ENCODE measurements around the gene FBXO38.

Gene FBXO38

DNA sequence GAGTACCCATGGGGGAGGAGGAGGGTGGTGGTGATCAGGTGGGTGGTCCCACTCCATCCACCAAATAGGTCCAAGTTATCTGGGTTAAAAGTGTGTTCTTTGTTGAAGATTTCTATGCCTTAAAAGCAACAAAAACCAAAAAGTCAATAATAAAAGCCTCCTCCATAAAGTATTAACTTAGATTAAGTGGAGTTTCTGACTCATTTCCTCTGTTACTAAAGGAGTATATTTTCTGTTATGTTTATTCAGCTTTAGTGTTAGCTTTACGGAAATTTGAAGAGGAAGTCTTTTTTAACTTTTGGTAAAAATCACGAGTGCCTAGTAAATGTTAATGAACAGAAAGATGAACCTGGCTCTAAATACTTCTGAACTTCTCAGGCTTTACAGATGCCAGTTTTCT lies 17.8 kb downstream of the FBXO38 start:
- no peak overlapping the region for H3K4me3 ChIP-seq (replicated peaks; ENCODE audit: low read depth, low read length)
- DNase-seq (ENCODE audit: extremely low read depth, low read depth), result no peak
- TF ChIP-seq, protein P1, sequence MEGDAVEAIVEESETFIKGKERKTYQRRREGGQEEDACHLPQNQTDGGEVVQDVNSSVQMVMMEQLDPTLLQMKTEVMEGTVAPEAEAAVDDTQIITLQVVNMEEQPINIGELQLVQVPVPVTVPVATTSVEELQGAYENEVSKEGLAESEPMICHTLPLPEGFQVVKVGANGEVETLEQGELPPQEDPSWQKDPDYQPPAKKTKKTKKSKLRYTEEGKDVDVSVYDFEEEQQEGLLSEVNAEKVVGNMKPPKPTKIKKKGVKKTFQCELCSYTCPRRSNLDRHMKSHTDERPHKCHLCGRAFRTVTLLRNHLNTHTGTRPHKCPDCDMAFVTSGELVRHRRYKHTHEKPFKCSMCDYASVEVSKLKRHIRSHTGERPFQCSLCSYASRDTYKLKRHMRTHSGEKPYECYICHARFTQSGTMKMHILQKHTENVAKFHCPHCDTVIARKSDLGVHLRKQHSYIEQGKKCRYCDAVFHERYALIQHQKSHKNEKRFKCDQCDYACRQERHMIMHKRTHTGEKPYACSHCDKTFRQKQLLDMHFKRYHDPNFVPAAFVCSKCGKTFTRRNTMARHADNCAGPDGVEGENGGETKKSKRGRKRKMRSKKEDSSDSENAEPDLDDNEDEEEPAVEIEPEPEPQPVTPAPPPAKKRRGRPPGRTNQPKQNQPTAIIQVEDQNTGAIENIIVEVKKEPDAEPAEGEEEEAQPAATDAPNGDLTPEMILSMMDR (IDR thresholded peaks at IDR 0.05; ENCODE audit: low read depth, low read length, missing control alignments), result no peak

DNA sequence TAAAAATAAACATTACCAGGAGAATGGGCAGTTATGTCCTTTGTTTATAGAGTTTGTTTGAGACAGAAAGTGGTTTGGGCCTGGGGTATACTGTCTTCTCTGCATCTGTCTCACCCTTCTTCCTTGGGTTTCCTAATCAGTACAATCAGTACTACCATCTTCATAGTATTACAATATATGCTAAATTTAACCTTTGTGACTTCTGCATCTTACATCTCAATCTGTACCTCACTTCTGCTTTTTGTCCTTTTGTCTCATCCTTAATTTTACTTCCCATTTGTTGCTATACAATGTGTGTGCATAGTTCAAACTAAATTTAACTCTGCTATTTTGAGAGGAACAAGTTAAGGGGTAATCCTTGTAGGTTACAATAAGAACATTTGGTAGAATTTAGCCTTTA lies 19.6 kb downstream of the FBXO38 start:
- H3K4me3 ChIP-seq (replicated peaks; ENCODE audit: low read depth, low read length), result no peak overlapping the region
- TF ChIP-seq, protein P1 (IDR thresholded peaks at IDR 0.05; ENCODE audit: low read depth, low read length, missing control alignments), result no peak
- DNase-seq (ENCODE audit: extremely low read depth, low read depth), result no peak

DNA sequence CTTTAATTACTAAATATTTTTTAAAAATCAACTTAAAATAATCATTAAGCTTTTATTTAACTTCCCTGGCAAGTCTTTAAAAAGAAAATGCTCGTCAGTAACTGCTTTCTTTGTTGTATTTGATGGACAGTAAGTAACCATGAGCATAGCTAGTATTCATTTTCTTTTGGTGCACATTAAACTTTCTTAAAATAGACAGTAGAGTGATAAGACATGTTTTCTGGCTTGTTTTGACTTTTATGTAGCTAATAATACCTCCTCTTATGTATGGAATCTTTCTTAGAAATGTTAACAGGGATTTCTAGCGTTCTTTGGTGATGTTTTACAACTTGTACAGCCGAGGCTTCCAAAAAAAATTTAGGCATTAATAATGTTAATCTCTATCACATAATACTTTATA lies 22.6 kb downstream of the FBXO38 start:
- TF ChIP-seq, protein P1 (IDR thresholded peaks at IDR 0.05; ENCODE audit: low read depth, low read length, missing control alignments), result no peak
- no peak for DNase-seq (ENCODE audit: extremely low read depth, low read depth)
- H3K4me3 ChIP-seq (replicated peaks; ENCODE audit: low read depth, low read length), result no peak overlapping the region

DNA sequence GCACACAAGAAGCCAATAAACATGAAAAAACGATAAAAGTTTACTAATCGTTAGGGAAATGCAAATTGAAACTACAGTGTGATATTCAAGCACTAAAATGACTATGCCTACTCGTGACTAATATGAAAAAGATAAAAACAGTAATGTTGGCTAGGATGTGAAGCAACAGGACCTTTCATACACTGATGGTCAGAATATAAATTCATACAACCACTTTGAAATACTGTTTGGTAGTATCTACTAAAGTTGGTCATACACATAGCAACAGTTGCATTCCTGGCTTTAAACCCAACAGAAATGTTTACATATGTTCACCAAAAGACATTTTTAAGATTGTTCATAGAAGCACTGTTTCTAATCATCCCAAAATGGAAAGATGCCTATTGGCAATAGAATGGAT lies 24.3 kb downstream of the FBXO38 start:
- H3K4me3 ChIP-seq (replicated peaks; ENCODE audit: low read depth, low read length), result no peak overlapping the region
- TF ChIP-seq, protein P1 (IDR thresholded peaks at IDR 0.05; ENCODE audit: low read depth, low read length, missing control alignments), result no peak
- no peak for DNase-seq (ENCODE audit: extremely low read depth, low read depth)

DNA sequence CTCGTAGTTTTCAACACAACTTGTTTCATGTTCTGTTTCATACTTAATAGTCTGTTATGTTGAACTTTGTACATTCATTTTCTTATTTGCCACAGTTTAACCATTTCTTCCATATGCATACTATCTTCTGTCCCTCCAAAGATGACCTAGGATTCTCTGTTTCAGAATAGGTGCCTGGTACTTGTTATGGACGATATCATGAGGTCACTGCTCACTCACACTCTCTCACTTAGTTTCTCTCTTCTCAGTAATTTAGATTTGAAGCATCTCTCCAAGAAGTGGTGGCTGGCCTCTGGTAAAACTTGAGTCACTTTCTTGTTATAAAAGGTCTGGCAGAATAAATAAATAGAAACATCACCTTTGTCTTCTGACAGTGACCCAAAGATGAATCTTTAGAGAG lies 28.4 kb downstream of the FBXO38 start:
- no peak for DNase-seq (ENCODE audit: extremely low read depth, low read depth)
- TF ChIP-seq, protein P1 (IDR thresholded peaks at IDR 0.05; ENCODE audit: low read depth, low read length, missing control alignments), result no peak

DNA sequence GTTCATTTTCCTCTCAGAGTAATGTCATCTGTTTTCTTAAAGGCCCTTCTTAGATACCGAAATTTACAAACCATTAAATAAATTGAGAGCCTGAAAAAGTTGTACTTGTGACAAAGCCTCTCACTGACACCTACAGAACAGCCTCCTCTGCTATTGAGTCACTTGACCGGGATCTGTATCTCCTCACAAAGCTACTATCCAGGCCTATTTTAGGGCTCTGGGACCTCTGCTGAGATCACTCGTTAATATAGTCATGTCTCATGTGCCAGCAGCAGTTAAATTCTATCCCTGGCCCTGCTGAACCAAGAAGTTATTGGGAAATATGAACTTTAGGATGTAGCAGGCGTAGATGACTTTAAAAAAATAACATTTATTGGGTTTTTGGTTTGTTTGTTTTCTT lies 31.1 kb downstream of the FBXO38 start:
- no peak for DNase-seq (ENCODE audit: extremely low read depth, low read depth)
- no peak overlapping the region for H3K4me3 ChIP-seq (replicated peaks; ENCODE audit: low read depth, low read length)
- TF ChIP-seq, protein P1 (IDR thresholded peaks at IDR 0.05; ENCODE audit: low read depth, low read length, missing control alignments), result no peak

More for the DNA sequence above, 28.4 kb downstream of the FBXO38 start:
- H3K4me3 ChIP-seq (replicated peaks; ENCODE audit: low read depth, low read length), result no peak overlapping the region

DNA sequence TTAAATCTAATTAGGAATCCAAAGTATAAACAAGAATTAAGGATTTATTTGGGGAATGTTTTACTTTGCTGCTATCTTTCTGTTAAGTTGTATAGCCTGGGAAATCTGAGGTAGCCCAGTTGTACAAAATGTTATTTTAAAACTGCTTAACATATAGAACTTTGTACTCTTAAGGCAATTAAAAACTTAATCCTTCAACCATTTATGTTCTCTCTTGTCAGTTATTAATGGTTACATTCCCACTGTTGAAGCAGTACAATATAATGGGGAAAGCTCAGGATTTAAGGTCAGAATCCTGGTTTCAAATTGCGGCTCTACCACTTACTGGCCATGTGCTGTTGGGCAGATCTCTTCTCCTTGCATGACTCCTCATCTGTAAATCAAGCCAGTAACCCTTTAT lies 32.7 kb downstream of the FBXO38 start:
- TF ChIP-seq, protein P1 (IDR thresholded peaks at IDR 0.05; ENCODE audit: low read depth, low read length, missing control alignments), result no peak
- no peak for DNase-seq (ENCODE audit: extremely low read depth, low read depth)
- no peak overlapping the region for H3K4me3 ChIP-seq (replicated peaks; ENCODE audit: low read depth, low read length)
